Activated B cell treated with CpG ODN at 0.5 μM for 24 hours (primary cell): ENCODE data around the gene ERAS. TPM values are rescaled to one million over a fixed set of nuclear protein-coding genes. Genes with fewer than 3 reads are reported as not detected.
"Not testable (repeated sequence)": the region's sequence is repeated elsewhere in the genome, so short reads cannot be mapped to it uniquely, and the experiment has no call there.

ENCODE experiments used
- ATAC-seq: fragments of 200-7000 bp; cut with Tn5 transposase; one replicate; pipeline ENCODE4 v1.10.0; 2021; ENCODE audit warnings: low read depth, mild to moderate bottlenecking, moderate library complexity
- CTCF ChIA-PET: fragments of 350-600 bp; sonication (Branson Sonifier 250); formaldehyde crosslinking; loops from one replicate; lab custom pipeline; 2021; ENCODE audit warnings: antibody characterized with exemption; lab: Charles Lee
- POLR2A ChIA-PET: fragments of 350-600 bp; sonication (Branson Sonifier 250); formaldehyde crosslinking; loops from one replicate; lab custom pipeline; 2021; ENCODE audit warnings: antibody characterized with exemption; lab: Charles Lee
- DNase-seq: peaks from one replicate; pipeline ENCODE4 v3.0.0; 2022
- H3K27ac Mint-ChIP-seq: one replicate; pipeline ENCODE4 v1.8.0; 2020; ENCODE audit warnings: mixed read lengths
- H3K27me3 Mint-ChIP-seq: one replicate; pipeline ENCODE4 v1.8.0; 2021; ENCODE audit warnings: mixed read lengths
- H3K36me3 Mint-ChIP-seq: one replicate; pipeline ENCODE4 v1.8.0; 2021; ENCODE audit warnings: low read depth, mixed read lengths
- H3K4me1 Mint-ChIP-seq: one replicate; pipeline ENCODE4 v1.8.0; 2021; ENCODE audit warnings: mixed read lengths
- H3K4me3 Mint-ChIP-seq: one replicate; pipeline ENCODE4 v1.8.0; 2020; ENCODE audit warnings: mild to moderate bottlenecking, mixed read lengths
- H3K9me3 Mint-ChIP-seq: one replicate; pipeline ENCODE4 v1.8.0; 2020; ENCODE audit warnings: mixed read lengths
- intact Hi-C: fragments of 100-400 bp; cut with micrococcal nuclease; formaldehyde crosslinking; loops from one replicate; pipeline ENCODE4 v1.15.1; 2024
- total RNA-seq: library from RNA; stranded (reverse); gene quantifications from 2 replicates; pipeline ENCODE4 v1.2.3, GENCODE V29; 2022
- TF ChIP-seq, protein P1 (sequence below): fragments of 200-600 bp; IDR thresholded peaks from one replicate; pipeline ENCODE4 v1.8.0; 2022; ENCODE audit warnings: antibody characterized with exemption, mild to moderate bottlenecking

The ERAS gene
- total RNA-seq, 1 donor from 2014 or later = not detected

DNA sequence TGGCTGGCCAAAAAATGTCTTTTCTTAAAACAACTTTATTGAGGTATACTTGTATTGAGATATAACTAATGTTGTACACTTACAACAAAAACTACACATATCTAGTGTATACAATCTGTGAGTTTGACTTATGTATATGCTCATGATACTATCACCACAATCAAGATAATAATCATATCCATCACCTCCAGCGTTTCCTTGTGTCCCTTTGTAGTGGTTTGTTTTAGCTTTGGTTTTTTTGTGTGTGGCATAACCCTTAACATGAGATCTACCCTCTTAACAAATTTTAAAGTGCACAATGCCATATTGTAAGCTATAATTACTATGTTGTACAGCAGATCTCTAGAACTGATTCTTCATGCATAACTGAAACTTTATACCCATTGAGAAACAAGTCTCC is 22.5 kb downstream of the ERAS start:
- peaks cover 5% of the 10 kb centered on the region for H3K4me1 Mint-ChIP-seq
- intact Hi-C loops = no loop called here
- POLR2A ChIA-PET = no interaction called here

DNA sequence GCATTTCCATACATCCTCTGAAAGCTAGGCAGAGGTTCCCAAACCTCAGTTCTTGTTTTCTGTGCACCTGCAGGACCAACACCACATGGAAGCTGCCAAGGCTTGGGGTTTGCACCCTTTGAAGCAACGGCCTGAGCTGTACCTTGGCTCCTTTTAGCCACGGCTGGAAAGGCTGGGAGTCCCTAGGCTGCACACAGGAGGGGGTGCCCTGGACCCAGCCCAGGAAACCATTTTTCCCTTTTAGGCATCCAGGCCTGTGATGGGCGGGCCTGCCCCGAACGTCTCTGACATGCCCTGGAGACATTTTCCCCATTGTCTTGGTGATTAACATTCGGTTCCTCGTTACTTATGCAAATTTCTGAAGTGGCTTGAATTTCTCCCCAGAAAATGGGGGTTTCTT is 26.5 kb downstream of the ERAS start:
- DNase-seq (no peak), ATAC-seq (no peak)
- Mint-ChIP-seq H3K4me3 (no peak overlapping the region), H3K9me3 (no peaks in the 10 kb centered on the region), H3K27me3 (no peaks in the 10 kb centered on the region), H3K4me1 (peaks cover 5% of the 10 kb centered on the region), H3K36me3 (no peaks in the 10 kb centered on the region), H3K27ac (no peak overlapping the region)
- TF ChIP-seq, protein P1, sequence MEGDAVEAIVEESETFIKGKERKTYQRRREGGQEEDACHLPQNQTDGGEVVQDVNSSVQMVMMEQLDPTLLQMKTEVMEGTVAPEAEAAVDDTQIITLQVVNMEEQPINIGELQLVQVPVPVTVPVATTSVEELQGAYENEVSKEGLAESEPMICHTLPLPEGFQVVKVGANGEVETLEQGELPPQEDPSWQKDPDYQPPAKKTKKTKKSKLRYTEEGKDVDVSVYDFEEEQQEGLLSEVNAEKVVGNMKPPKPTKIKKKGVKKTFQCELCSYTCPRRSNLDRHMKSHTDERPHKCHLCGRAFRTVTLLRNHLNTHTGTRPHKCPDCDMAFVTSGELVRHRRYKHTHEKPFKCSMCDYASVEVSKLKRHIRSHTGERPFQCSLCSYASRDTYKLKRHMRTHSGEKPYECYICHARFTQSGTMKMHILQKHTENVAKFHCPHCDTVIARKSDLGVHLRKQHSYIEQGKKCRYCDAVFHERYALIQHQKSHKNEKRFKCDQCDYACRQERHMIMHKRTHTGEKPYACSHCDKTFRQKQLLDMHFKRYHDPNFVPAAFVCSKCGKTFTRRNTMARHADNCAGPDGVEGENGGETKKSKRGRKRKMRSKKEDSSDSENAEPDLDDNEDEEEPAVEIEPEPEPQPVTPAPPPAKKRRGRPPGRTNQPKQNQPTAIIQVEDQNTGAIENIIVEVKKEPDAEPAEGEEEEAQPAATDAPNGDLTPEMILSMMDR = no peak
- intact Hi-C loops = no loop called here
- CTCF ChIA-PET = no interaction called here
- POLR2A ChIA-PET = no interaction called here

More for the DNA sequence above, 22.5 kb downstream of the ERAS start:
- H3K27me3 Mint-ChIP-seq = peaks cover 2% of the 10 kb centered on the region
- DNase-seq = no peak
- TF ChIP-seq, protein P1 = no peak
- ATAC-seq = no peak
- no peak overlapping the region for H3K4me3 Mint-ChIP-seq
- H3K9me3 Mint-ChIP-seq = no peaks in the 10 kb centered on the region
- CTCF ChIA-PET = no interaction called here
- no peaks in the 10 kb centered on the region for H3K36me3 Mint-ChIP-seq
- no peak overlapping the region for H3K27ac Mint-ChIP-seq

DNA sequence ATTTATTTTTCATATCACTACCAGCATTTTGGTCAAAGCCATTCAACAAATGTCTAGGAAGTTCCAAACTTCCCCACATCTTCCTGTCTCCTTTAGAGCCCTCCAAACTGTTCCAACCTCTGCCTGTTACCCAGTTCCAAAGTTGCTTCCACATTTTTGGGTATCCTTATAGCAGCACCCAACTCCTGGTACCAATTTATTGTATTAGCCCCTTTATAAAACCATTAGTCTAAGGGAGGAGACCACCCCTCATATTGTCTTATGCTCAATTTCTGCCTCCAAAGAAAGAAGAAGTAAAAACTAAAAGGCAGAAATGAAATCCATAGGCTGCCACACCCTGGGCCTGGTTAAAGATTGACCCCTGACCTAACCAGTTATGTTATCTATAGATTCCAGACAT is 27.2 kb downstream of the ERAS start:
- H3K9me3 Mint-ChIP-seq, H3K4me3 Mint-ChIP-seq, intact Hi-C loops, H3K4me1 Mint-ChIP-seq, H3K36me3 Mint-ChIP-seq, DNase-seq, H3K27ac Mint-ChIP-seq, H3K27me3 Mint-ChIP-seq, ATAC-seq, CTCF ChIA-PET, POLR2A ChIA-PET: not testable (repeated sequence)

DNA sequence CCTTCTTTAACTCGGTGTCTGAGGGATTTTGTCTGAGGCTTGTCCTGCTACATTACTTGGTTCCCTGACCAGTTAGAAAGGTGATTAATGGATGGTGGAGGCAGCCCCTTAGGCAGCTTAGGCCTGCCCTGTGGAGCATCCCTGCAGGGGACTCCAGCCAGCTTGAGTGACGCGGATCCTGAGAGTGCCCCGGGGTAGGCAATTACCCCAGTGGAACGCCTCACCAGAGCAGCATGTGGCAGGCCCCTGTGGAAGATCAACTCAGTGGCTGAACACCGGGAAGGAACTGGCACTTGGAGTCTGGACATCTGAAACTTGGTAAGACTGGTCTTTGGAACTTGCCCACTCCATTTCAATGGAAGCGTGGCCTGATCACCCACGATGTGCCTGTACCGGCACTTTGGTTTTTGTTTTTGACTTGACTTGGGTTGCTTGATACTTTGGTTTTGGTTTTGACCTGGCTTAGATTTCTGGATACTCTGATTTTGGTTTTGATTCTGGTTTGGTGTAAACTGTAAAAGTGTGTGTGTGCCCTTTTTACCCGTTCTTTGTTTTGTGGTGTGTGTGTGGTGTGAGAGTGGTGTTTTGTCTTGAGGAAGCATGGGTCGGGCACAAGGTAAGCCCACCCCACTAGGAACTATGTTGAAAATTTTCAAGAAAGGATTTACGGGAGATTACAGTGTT is 27.9 kb downstream of the ERAS start:
- ATAC-seq, DNase-seq, H3K36me3 Mint-ChIP-seq, H3K27me3 Mint-ChIP-seq, POLR2A ChIA-PET, CTCF ChIA-PET, intact Hi-C loops, H3K4me1 Mint-ChIP-seq, H3K4me3 Mint-ChIP-seq, H3K27ac Mint-ChIP-seq, H3K9me3 Mint-ChIP-seq: not testable (repeated sequence)

DNA sequence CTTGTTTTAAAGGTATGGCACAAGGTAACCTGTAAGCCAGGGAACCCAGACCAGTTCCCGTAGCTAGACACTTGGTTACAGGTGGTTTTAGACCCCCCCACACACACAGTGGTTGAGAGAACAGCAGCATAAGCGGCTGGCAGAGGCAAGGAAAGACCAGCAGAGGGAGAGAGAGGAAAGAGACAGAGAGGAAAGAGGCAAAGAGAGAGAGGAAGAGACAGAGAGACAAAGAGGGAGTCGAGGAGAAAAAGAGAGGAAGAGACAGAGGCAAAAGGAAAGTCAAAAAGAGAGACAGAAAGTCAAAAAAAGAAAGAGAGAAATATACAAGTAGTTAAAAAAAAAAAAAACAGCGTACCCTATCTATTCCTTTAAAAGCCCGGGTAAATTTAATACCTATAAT is 28.6 kb downstream of the ERAS start:
- peaks cover 5% of the 10 kb centered on the region for H3K4me1 Mint-ChIP-seq
- ATAC-seq (no peak), DNase-seq (no peak)
- intact Hi-C loops = loop anchor here (1.0 kb wide), 1 partner anchor 90 kb away; no protein-coding TSS in a partner anchor
- TF ChIP-seq, protein P1 = no peak
- CTCF ChIA-PET = no interaction called here
- no peak overlapping the region for H3K27ac Mint-ChIP-seq
- no peak overlapping the region for H3K4me3 Mint-ChIP-seq
- no peaks in the 10 kb centered on the region for H3K36me3 Mint-ChIP-seq
- POLR2A ChIA-PET = no interaction called here
- no peaks in the 10 kb centered on the region for H3K27me3 Mint-ChIP-seq
- no peaks in the 10 kb centered on the region for H3K9me3 Mint-ChIP-seq

DNA sequence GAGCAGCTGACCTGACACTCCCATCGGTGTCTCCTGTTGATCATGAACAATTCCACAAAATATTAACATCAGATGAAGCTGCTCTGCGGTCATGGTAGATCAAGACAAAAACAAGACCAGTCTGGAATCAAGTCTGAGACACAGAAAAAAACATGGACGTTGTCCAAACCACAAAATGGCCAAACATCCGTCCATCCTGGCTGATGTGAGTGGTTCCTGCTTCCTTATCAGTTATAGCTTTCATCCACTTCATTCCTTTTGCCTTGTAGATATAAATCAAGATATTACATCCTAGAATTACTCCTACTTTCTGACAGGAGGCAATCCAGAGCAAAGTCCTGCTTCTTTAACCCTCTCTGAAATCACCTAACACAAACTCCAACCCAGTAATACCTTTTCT is 37.9 kb downstream of the ERAS start:
- no peak overlapping the region for H3K27ac Mint-ChIP-seq
- peaks cover 4% of the 10 kb centered on the region for H3K27me3 Mint-ChIP-seq

DNA sequence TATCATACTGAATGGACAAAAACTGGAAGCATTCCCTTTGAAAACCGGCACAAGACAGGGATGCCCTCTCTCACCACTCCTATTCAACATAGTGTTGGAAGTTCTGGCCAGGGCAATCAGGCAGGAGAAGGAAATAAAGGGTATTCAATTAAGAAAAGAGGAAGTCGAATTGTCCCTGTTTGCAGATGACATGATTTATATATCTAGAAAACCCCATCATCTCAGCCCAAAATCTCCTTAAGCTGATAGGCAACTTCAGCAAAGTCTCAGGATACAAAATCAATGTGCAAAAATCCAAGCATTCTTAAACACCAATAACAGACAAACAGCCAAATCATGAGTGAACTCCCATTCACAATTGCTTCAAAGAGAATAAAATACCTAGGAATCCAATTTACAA is 45.7 kb downstream of the ERAS start:
- H3K4me3 Mint-ChIP-seq, POLR2A ChIA-PET, CTCF ChIA-PET, H3K4me1 Mint-ChIP-seq, H3K27ac Mint-ChIP-seq, DNase-seq, H3K27me3 Mint-ChIP-seq, H3K9me3 Mint-ChIP-seq, H3K36me3 Mint-ChIP-seq, intact Hi-C loops, ATAC-seq: not testable (repeated sequence)

More for the DNA sequence above, 37.9 kb downstream of the ERAS start:
- CTCF ChIA-PET = no interaction called here
- no peaks in the 10 kb centered on the region for H3K36me3 Mint-ChIP-seq
- no peak for ATAC-seq
- intact Hi-C loops = no loop called here
- no peaks in the 10 kb centered on the region for H3K4me1 Mint-ChIP-seq
- TF ChIP-seq, protein P1 = no peak
- no peaks in the 10 kb centered on the region for H3K9me3 Mint-ChIP-seq
- DNase-seq = no peak
- POLR2A ChIA-PET = no interaction called here
- no peak overlapping the region for H3K4me3 Mint-ChIP-seq

DNA sequence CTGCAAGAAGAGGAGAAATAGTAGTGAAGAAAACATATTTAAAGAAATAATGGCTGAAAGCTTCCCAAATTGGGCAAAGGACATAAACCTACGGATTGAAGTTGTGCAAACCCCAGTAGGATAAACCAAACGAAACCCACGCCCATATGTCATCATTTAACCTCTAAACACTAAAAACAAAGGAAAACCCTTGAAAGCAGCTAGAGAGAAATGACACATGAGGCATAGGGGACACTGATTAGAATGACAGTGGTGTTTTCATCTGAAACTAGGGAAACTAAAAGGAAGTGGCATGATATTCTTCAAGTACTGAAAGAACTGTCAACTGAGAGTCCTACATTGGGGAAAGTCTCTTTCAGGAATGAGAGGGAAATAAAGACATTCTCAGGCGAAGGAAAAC is 50.6 kb downstream of the ERAS start:
- H3K4me1 Mint-ChIP-seq, CTCF ChIA-PET, H3K36me3 Mint-ChIP-seq, H3K9me3 Mint-ChIP-seq, H3K27ac Mint-ChIP-seq, H3K27me3 Mint-ChIP-seq, H3K4me3 Mint-ChIP-seq, POLR2A ChIA-PET, intact Hi-C loops, ATAC-seq, DNase-seq: not testable (repeated sequence)
